ENCODE measurements around the gene TNRC18.
"Not testable (repeated sequence)": the region's sequence is repeated elsewhere in the genome, so short reads cannot be mapped to it uniquely, and the experiment has no call there.

Gene TNRC18

GRCh38 chr7:5318613-5319012 is 105.0 kb downstream of the TNRC18 start:
- H3K27me3 ChIP-seq (ENCODE audit: control insufficient read depth in 1 of 2, insufficient read depth in 2 of 2, low read length in 2 of 2); H3K9me3 ChIP-seq (ENCODE audit: low read length); H3K9ac ChIP-seq (ENCODE audit: low read length); H3K4me3 ChIP-seq (ENCODE audit: low read depth in 1 of 2, low read length in 2 of 2); H3K4me1 ChIP-seq (ENCODE audit: insufficient read depth, low read length); H3K27ac ChIP-seq (ENCODE audit: low read depth, low read length): not testable (repeated sequence)
- peaks cover 62% of the 10 kb centered on the region for H3K36me3 ChIP-seq (ENCODE audit: insufficient read depth, low read length)

GRCh38 chr7:5315761-5316160 is 107.9 kb downstream of the TNRC18 start:
- no peaks in the 10 kb centered on the region for H3K27me3 ChIP-seq (ENCODE audit: control insufficient read depth in 1 of 2, insufficient read depth in 2 of 2, low read length in 2 of 2)
- H3K27ac ChIP-seq (ENCODE audit: low read depth, low read length) = no peak overlapping the region
- H3K4me1 ChIP-seq (ENCODE audit: insufficient read depth, low read length) = no peaks in the 10 kb centered on the region
- no peak overlapping the region for H3K4me3 ChIP-seq (ENCODE audit: low read depth in 1 of 2, low read length in 2 of 2)
- H3K9me3 ChIP-seq (ENCODE audit: low read length) = no peaks in the 10 kb centered on the region
- no peak overlapping the region for H3K9ac ChIP-seq (ENCODE audit: low read length)
- H3K36me3 ChIP-seq (ENCODE audit: insufficient read depth, low read length) = peaks cover 58% of the 10 kb centered on the region

DNA sequence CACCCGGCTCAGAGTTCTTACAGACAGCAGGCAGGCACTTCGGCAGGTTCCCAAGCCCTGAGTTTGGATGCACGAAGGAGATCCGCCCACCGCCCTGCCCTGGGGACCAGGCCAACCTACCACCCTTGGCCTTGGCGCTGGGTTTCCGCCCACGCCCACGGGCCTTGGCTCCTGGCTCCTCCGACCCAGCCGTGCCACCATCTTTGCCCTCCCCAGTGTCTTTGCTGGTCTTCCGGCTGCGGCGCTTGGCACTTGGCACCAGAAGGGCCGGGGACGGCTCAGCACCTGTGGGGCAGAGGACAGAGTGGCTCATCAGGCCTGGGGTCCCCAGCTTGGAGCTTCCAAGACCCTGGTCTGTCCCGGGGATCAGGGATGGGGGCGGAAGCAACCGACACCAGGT is 108.8 kb downstream of the TNRC18 start:
- peaks cover 53% of the 10 kb centered on the region for H3K36me3 ChIP-seq (ENCODE audit: insufficient read depth, low read length)

GRCh38 chr7:5313076-5313885 is 110.4 kb downstream of the TNRC18 start:
- peaks cover 41% of the 10 kb centered on the region for H3K36me3 ChIP-seq (ENCODE audit: insufficient read depth, low read length)
- not testable (repeated sequence) for H3K9ac ChIP-seq (ENCODE audit: low read length)

More for the DNA sequence above, 108.8 kb downstream of the TNRC18 start:
- no peaks in the 10 kb centered on the region for H3K4me1 ChIP-seq (ENCODE audit: insufficient read depth, low read length)
- H3K4me3 ChIP-seq (ENCODE audit: low read depth in 1 of 2, low read length in 2 of 2) = no peak overlapping the region
- H3K27me3 ChIP-seq (ENCODE audit: control insufficient read depth in 1 of 2, insufficient read depth in 2 of 2, low read length in 2 of 2) = no peaks in the 10 kb centered on the region
- H3K9ac ChIP-seq (ENCODE audit: low read length) = no peak overlapping the region
- no peaks in the 10 kb centered on the region for H3K9me3 ChIP-seq (ENCODE audit: low read length)
- H3K27ac ChIP-seq (ENCODE audit: low read depth, low read length) = no peak overlapping the region

GRCh38 chr7:5312276-5313070 is 111.2 kb downstream of the TNRC18 start:
- not testable (repeated sequence) for H3K9me3 ChIP-seq (ENCODE audit: low read length); H3K4me1 ChIP-seq (ENCODE audit: insufficient read depth, low read length); H3K27me3 ChIP-seq (ENCODE audit: control insufficient read depth in 1 of 2, insufficient read depth in 2 of 2, low read length in 2 of 2); H3K27ac ChIP-seq (ENCODE audit: low read depth, low read length); H3K9ac ChIP-seq (ENCODE audit: low read length); H3K4me3 ChIP-seq (ENCODE audit: low read depth in 1 of 2, low read length in 2 of 2)
- H3K36me3 ChIP-seq (ENCODE audit: insufficient read depth, low read length) = peaks cover 46% of the 10 kb centered on the region

More at GRCh38 chr7:5313076-5313885, 110.4 kb downstream of the TNRC18 start:
- not testable (repeated sequence) for H3K4me1 ChIP-seq (ENCODE audit: insufficient read depth, low read length); H3K4me3 ChIP-seq (ENCODE audit: low read depth in 1 of 2, low read length in 2 of 2); H3K27ac ChIP-seq (ENCODE audit: low read depth, low read length); H3K27me3 ChIP-seq (ENCODE audit: control insufficient read depth in 1 of 2, insufficient read depth in 2 of 2, low read length in 2 of 2); H3K9me3 ChIP-seq (ENCODE audit: low read length)

- no peaks in the 10 kb centered on the region for H3K27me3 ChIP-seq (ENCODE audit: control insufficient read depth in 1 of 2, insufficient read depth in 2 of 2, low read length in 2 of 2)
- no peaks in the 10 kb centered on the region for H3K4me1 ChIP-seq (ENCODE audit: insufficient read depth, low read length)
- no peak overlapping the region for H3K27ac ChIP-seq (ENCODE audit: low read depth, low read length)
- H3K9me3 ChIP-seq (ENCODE audit: low read length) = no peaks in the 10 kb centered on the region
- no peak overlapping the region for H3K9ac ChIP-seq (ENCODE audit: low read length)
- peaks cover 36% of the 10 kb centered on the region for H3K36me3 ChIP-seq (ENCODE audit: insufficient read depth, low read length)
- no peak overlapping the region for H3K4me3 ChIP-seq (ENCODE audit: low read depth in 1 of 2, low read length in 2 of 2)
Observed at GRCh38 chr7:5310822-5311405, 112.7 kb downstream of the TNRC18 start.

GRCh38 chr7:5309146-5309545 is 114.5 kb downstream of the TNRC18 start:
- H3K27ac ChIP-seq (ENCODE audit: low read depth, low read length) = no peak overlapping the region
- no peaks in the 10 kb centered on the region for H3K27me3 ChIP-seq (ENCODE audit: control insufficient read depth in 1 of 2, insufficient read depth in 2 of 2, low read length in 2 of 2)
- H3K4me3 ChIP-seq (ENCODE audit: low read depth in 1 of 2, low read length in 2 of 2) = no peak overlapping the region
- H3K4me1 ChIP-seq (ENCODE audit: insufficient read depth, low read length) = no peaks in the 10 kb centered on the region
- no peaks in the 10 kb centered on the region for H3K9me3 ChIP-seq (ENCODE audit: low read length)
- H3K9ac ChIP-seq (ENCODE audit: low read length) = no peak overlapping the region
- peaks cover 21% of the 10 kb centered on the region for H3K36me3 ChIP-seq (ENCODE audit: insufficient read depth, low read length)

- H3K9ac ChIP-seq (ENCODE audit: low read length); H3K27ac ChIP-seq (ENCODE audit: low read depth, low read length); H3K9me3 ChIP-seq (ENCODE audit: low read length): not testable (repeated sequence)
Observed at GRCh38 chr7:5307221-5308142, 116.2 kb downstream of the TNRC18 start.

GRCh38 chr7:5305050-5305449 is 118.6 kb downstream of the TNRC18 start:
- not testable (repeated sequence) for H3K9ac ChIP-seq (ENCODE audit: low read length); H3K27me3 ChIP-seq (ENCODE audit: control insufficient read depth in 1 of 2, insufficient read depth in 2 of 2, low read length in 2 of 2); H3K4me3 ChIP-seq (ENCODE audit: low read depth in 1 of 2, low read length in 2 of 2); H3K36me3 ChIP-seq (ENCODE audit: insufficient read depth, low read length); H3K27ac ChIP-seq (ENCODE audit: low read depth, low read length); H3K9me3 ChIP-seq (ENCODE audit: low read length); H3K4me1 ChIP-seq (ENCODE audit: insufficient read depth, low read length)

More at GRCh38 chr7:5307221-5308142, 116.2 kb downstream of the TNRC18 start:
- H3K4me1 ChIP-seq (ENCODE audit: insufficient read depth, low read length); H3K4me3 ChIP-seq (ENCODE audit: low read depth in 1 of 2, low read length in 2 of 2); H3K27me3 ChIP-seq (ENCODE audit: control insufficient read depth in 1 of 2, insufficient read depth in 2 of 2, low read length in 2 of 2): not testable (repeated sequence)
- peaks cover 21% of the 10 kb centered on the region for H3K36me3 ChIP-seq (ENCODE audit: insufficient read depth, low read length)

DNA sequence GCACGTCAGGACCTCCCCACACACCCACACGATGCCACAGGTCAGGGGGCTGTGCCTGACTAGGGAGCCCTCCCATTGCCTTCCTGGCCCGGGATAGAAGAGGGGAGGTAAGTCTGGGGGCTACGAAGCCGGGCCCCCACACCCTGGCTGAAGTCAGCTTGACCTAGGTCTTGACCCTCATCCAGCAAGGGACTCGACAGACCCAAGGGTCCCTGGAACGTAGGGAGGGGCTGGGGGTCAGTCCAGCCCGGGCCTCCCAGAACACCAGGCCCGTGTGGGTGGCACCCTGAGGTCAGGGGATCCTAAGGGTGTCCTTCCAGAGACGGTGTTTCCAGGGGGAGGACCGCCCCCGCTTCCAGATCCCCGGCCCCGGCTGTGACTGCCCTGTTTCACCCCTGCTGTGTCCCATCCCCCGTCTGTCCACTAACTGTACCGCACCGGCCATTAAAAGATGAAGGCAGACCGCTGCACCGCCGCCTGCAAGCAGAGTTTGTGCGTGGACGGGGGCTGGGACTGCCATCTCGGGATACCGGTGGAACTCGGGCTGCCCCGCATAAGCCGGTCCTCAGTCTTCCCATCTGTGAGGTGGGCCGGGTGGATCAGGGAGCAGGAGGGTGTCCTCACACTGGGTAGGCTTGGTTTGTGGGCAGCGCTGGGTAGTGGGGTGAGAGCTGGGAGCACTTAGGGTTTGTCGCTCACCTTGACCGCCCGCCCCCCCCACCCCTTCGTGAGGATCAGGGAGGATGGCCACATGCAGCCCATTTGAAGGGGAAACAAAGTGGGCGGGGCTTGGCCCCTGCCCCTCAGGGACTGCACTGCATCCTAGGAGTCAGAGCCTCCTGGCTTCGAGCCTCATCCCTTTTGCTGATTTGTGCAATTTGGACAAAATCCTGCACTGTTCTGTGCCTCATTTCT is 119.8 kb downstream of the TNRC18 start:
- no peak overlapping the region for H3K4me3 ChIP-seq (ENCODE audit: low read depth in 1 of 2, low read length in 2 of 2)
- peaks cover 8% of the 10 kb centered on the region for H3K36me3 ChIP-seq (ENCODE audit: insufficient read depth, low read length)
- no peaks in the 10 kb centered on the region for H3K4me1 ChIP-seq (ENCODE audit: insufficient read depth, low read length)
- no peak overlapping the region for H3K27ac ChIP-seq (ENCODE audit: low read depth, low read length)
- H3K9ac ChIP-seq (ENCODE audit: low read length) = no peak overlapping the region
- H3K9me3 ChIP-seq (ENCODE audit: low read length) = no peaks in the 10 kb centered on the region
- no peaks in the 10 kb centered on the region for H3K27me3 ChIP-seq (ENCODE audit: control insufficient read depth in 1 of 2, insufficient read depth in 2 of 2, low read length in 2 of 2)
